Endometrium (tissue), 2 donors: ENCODE results near the gene TMTC2.

Experiments
- FAIRE-seq: peaks from 2 replicates; lab custom pipeline; 2012; peaks lifted over from hg19 to GRCh38; lab: Jason Lieb, UNC
- donor health status: control.
- donor health status: control.

The TMTC2 gene

GRCh38 chr12:82958966-82959365 lies 272.3 kb downstream of the TMTC2 start:
- no peak for FAIRE-seq

- FAIRE-seq, result no peak
These were observed 273.1 kb downstream of the TMTC2 start for GRCh38 chr12:82959821-82960220.

- FAIRE-seq, result no peak
These were observed 275.1 kb downstream of the TMTC2 start for GRCh38 chr12:82961835-82962234.

GRCh38 chr12:82963956-82964355 lies 277.2 kb downstream of the TMTC2 start:
- FAIRE-seq, result no peak

- no peak for FAIRE-seq
These were observed 277.7 kb downstream of the TMTC2 start for GRCh38 chr12:82964446-82964845.

GRCh38 chr12:82966001-82966559 lies 279.4 kb downstream of the TMTC2 start:
- FAIRE-seq, result no peak

- FAIRE-seq, result no peak
These were observed 282.1 kb downstream of the TMTC2 start for GRCh38 chr12:82968631-82969367.

GRCh38 chr12:82970614-82971013 lies 283.9 kb downstream of the TMTC2 start:
- no peak for FAIRE-seq

- no peak for FAIRE-seq
These were observed 284.9 kb downstream of the TMTC2 start for GRCh38 chr12:82971584-82971983.

- FAIRE-seq, result no peak
These were observed 285.9 kb downstream of the TMTC2 start for GRCh38 chr12:82972624-82973023.

- no peak for FAIRE-seq
These were observed 286.9 kb downstream of the TMTC2 start for GRCh38 chr12:82973592-82973991.

GRCh38 chr12:82981150-82981549 lies 294.4 kb downstream of the TMTC2 start:
- no peak for FAIRE-seq

- FAIRE-seq, result no peak
These were observed 307.4 kb downstream of the TMTC2 start for GRCh38 chr12:82994117-82994516.

- FAIRE-seq, result no peak
These were observed 309.6 kb downstream of the TMTC2 start for GRCh38 chr12:82996168-82996812.

GRCh38 chr12:82998509-82998908 lies 311.8 kb downstream of the TMTC2 start:
- FAIRE-seq, result no peak

- no peak for FAIRE-seq
These were observed 316.3 kb downstream of the TMTC2 start for GRCh38 chr12:83003026-83003425.

- FAIRE-seq, result no peak
These were observed 319.0 kb downstream of the TMTC2 start for GRCh38 chr12:83005534-83006197.

GRCh38 chr12:83008703-83009102 lies 322.0 kb downstream of the TMTC2 start:
- FAIRE-seq, result no peak

- no peak for FAIRE-seq
These were observed 323.6 kb downstream of the TMTC2 start for GRCh38 chr12:83010169-83010804.

- FAIRE-seq, result no peak
These were observed 328.9 kb downstream of the TMTC2 start for GRCh38 chr12:83015390-83016217.

GRCh38 chr12:83016218-83016835 lies 329.6 kb downstream of the TMTC2 start:
- peak; percentile 84 for FAIRE-seq
